Measurements from ENCODE around the gene FOXP1.

DNA sequence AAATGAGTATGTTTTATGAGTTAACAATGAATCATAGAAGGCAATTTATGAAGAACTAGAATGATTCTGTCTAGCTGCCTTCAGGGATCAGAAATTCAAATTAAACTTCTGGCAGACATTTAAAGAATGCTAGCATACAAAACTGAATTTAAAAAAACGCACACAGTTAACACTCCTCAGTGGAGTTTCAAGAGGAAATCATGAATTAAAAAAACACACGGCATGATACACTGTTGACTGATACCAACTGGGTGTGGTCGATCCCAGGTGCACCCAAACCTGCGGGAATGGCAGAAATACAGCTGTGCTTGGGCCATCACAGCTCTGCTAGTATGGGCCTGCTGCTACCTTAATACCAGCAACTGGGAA is 526.0 kb downstream of the FOXP1 start:
- TF ChIP-seq, protein P1, sequence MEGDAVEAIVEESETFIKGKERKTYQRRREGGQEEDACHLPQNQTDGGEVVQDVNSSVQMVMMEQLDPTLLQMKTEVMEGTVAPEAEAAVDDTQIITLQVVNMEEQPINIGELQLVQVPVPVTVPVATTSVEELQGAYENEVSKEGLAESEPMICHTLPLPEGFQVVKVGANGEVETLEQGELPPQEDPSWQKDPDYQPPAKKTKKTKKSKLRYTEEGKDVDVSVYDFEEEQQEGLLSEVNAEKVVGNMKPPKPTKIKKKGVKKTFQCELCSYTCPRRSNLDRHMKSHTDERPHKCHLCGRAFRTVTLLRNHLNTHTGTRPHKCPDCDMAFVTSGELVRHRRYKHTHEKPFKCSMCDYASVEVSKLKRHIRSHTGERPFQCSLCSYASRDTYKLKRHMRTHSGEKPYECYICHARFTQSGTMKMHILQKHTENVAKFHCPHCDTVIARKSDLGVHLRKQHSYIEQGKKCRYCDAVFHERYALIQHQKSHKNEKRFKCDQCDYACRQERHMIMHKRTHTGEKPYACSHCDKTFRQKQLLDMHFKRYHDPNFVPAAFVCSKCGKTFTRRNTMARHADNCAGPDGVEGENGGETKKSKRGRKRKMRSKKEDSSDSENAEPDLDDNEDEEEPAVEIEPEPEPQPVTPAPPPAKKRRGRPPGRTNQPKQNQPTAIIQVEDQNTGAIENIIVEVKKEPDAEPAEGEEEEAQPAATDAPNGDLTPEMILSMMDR (IDR thresholded peaks at IDR 0.05; ENCODE audit: low read length) = no peak
- TF ChIP-seq EZH2 (IDR thresholded peaks at IDR 0.05; ENCODE audit: borderline replicate concordance, low read length) = no peak
